Eye (tissue), 1 donor: ENCODE measurements around the gene STAT5B.
"Not testable (repeated sequence)": the region's sequence is repeated elsewhere in the genome, so short reads cannot be mapped to it uniquely, and the experiment has no call there.

ENCODE experiments used
- DNase-seq: peaks from one replicate; pipeline ENCODE4 v3.0.0-alpha.2; 2015

STAT5B gene

GRCh38 chr17:42225646-42226045 lies 50.5 kb downstream of the STAT5B start:
- no peak for DNase-seq

- DNase-seq: no peak
Measured at GRCh38 chr17:42224651-42225050, 51.5 kb downstream of the STAT5B start.

GRCh38 chr17:42221886-42222745 lies 54.1 kb downstream of the STAT5B start:
- DNase-seq: peak; percentile 37

DNA sequence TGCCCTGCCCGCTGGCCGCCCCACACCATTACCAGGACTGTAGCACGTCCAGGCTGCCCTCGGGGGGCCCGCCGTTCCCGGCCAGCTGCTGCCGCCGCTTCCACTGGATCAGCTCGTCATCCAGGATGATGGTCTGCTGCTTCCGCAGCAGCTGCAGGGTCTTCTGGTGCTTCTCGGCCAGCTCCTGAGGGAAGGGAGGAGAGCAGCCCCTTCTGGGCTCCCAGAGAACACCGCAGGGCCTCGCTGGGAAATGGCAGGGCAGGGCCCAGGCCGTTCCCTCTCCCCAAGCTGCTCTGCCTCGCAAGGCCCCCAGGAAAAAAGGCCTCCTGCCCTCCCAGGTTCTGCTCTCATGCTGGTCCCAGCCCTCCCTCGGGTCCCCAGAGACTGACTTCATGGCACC lies 56.9 kb downstream of the STAT5B start:
- DNase-seq: not testable (repeated sequence)

GRCh38 chr17:42214156-42214555 lies 62.0 kb downstream of the STAT5B start:
- DNase-seq: no peak

GRCh38 chr17:42212382-42212781 lies 63.8 kb downstream of the STAT5B start:
- DNase-seq: no peak

- not testable (repeated sequence) for DNase-seq
Measured at GRCh38 chr17:42211921-42212341, 64.3 kb downstream of the STAT5B start.

- DNase-seq: no peak
Measured at GRCh38 chr17:42210046-42210445, 66.1 kb downstream of the STAT5B start.

DNA sequence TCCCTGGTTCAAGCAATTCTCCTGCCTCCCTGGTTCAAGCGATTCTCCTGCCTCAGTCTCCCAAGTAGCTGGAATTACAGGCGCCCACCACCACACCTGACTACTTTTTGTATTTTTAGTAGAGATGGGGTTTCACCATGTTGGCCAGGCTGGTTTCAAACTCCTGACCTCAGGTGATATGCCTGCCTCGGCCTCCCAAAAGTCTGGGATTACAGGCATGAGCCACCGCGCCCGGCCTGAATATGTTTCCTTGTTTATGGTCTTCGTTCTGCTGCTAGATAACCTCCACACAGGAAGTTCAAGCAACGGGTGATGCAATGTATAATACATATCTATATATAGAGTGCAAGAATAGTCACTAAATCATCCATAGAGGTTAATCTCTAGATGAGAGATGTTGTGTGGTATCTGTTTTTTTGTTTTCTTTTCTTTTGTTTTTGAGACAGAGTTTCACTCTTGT lies 70.0 kb downstream of the STAT5B start:
- not testable (repeated sequence) for DNase-seq

DNA sequence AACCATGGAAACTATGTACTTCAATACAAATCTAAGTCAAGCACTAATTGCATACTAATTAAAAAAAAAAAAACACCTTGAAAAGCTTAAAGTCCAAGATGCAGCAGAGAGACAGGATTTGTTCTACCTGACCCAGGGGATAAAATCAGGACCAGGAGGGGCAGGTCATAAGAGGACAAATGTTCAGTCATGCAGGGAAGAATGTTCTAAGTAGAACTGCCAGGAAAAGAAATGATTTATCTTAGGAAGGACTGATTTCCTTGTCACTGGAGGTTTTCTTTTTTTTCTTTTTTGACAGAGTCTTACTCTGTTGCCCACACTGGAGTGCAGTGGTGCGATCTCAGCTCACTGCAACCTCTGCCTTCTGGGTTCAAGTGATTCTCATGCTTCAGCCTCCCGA lies 72.8 kb downstream of the STAT5B start:
- DNase-seq: no peak

DNA sequence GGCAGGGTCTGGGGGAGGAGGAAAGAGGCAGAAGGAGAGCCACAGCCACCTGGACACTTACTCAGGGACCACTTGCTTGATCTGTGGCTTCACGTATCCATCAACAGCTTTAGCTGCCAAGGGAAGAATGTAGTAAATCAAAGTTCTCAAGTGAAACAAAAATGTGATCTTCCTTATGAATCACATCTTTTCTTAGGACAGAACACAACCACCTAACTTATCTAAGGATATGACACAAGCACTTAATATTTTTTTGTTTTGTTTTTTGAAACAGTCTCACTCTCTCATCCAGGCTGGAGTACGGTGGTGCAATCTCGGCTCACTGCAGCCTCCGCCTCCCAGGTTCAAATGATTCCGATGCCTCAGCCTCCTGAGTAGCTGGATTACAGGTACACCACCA lies 73.5 kb downstream of the STAT5B start:
- DNase-seq: no peak

- DNase-seq: no peak
Measured at GRCh38 chr17:42202159-42202558, 74.0 kb downstream of the STAT5B start.

DNA sequence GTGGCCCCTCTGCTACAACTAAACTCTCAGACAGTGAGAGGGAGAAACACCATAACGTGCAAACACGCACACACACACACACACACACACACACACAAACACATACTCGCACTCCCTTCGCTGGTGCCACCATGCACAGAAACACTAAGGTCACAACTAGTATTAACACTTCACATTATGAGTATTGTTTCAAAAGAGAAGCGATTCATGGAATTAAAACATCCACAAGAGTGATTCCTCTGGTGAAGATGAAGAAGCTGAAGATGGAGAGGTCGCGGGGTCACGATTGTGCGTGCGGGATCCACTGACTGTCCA lies 74.8 kb downstream of the STAT5B start:
- no peak for DNase-seq

- no peak for DNase-seq
Measured at GRCh38 chr17:42200706-42201457, 75.3 kb downstream of the STAT5B start.

DNA sequence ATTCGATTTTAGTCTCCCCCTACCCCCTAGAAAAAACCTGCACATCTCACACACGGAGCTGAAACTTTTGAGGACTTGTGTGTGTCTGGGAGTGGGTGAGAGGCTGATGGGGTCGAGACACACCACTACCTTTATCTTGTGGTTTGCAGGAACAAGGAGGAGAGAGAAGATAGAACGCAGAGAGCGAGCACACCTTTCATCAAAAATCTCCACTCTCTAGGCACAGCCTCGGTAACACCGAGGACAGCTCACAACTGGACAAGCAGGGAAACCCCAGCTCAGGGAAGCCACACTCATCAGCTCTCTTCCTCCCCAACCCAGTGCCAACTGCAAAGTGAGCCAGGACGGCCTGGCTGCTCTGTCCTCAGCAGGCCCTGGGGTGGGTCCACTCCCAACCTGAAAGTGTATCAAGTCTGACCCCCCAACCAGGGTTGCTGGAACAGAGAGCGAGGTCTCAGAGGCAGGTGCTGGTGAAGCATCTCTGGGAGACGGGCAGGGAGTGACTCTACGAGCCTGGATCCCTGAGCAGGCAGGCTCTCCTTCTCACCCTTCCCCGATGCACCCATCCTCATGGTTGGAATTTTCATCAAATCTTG lies 76.7 kb downstream of the STAT5B start:
- no peak for DNase-seq

DNA sequence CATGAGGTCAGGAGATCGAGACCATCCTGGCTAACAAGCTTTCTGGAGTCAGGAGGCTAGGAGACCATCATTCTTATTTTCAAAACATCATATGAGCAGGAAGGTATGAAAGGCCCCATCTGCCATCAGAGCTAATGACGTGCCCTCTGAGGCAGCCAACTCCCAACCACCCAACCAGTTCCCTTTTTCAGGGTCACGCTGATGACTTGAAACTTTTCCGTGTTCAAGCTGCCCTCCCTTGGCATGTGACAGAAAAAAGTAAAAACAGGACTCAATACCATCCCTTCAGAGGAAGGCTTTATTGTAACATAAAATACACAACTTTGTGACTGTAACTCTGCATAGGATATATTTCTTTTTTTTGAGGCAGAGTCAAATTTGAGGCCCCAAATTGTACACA lies 77.3 kb downstream of the STAT5B start:
- no peak for DNase-seq

GRCh38 chr17:42197564-42198156 lies 78.5 kb downstream of the STAT5B start:
- DNase-seq: no peak

DNA sequence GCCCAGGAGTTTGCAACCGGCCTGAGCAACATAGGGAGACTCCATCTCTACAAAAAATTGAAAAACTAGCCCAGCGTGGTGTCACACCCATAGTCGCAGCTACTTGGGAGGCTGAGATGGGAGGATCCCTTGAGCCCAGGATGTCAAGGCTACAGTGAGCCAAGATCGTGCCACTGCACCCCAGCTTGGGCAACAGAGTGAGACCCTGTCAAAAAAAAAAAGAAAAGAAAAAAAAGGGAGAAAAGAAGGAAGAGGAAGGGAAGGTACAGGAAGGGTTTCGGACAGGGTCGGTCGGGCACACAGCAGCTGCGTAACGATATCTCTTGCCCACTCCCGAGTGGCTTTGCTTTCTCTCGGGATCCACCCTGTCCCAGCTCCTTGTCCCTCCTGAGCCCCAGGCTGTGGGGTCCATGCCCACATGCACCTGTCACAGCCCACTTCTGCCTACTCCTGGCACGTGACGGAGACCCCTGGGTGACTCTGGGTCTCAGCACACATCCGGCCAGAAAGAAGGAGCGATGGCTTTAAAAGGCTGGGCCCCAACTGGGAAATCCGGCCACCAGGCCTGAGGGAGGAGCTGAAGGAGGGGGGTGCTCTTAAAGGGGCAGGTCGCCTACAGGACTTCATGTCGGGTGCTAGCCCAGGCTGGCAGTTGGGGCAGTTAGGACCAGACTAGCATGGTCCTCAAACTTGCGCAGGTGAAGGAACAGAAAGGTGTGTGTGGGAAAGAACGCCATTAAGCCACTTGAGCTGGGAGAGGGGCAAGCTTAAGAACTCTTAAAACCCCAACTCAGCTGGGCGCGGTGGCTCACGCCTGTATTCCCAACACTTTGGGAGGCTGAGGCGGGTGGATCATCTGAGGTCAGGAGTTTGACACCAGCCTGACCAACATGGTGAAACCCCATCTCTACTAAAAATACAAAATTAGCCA lies 82.0 kb downstream of the STAT5B start, which contains the start of gene GHDC:
Gene GHDC, minus strand, starts transcription at position 526 of the 931 bp plus-strand sequence. CDS start 913 bp downstream, outside the sequence.
- DNase-seq: peak; percentile 94

- no peak for DNase-seq
Measured at GRCh38 chr17:42193216-42193968, 82.8 kb downstream of the STAT5B start.

DNA sequence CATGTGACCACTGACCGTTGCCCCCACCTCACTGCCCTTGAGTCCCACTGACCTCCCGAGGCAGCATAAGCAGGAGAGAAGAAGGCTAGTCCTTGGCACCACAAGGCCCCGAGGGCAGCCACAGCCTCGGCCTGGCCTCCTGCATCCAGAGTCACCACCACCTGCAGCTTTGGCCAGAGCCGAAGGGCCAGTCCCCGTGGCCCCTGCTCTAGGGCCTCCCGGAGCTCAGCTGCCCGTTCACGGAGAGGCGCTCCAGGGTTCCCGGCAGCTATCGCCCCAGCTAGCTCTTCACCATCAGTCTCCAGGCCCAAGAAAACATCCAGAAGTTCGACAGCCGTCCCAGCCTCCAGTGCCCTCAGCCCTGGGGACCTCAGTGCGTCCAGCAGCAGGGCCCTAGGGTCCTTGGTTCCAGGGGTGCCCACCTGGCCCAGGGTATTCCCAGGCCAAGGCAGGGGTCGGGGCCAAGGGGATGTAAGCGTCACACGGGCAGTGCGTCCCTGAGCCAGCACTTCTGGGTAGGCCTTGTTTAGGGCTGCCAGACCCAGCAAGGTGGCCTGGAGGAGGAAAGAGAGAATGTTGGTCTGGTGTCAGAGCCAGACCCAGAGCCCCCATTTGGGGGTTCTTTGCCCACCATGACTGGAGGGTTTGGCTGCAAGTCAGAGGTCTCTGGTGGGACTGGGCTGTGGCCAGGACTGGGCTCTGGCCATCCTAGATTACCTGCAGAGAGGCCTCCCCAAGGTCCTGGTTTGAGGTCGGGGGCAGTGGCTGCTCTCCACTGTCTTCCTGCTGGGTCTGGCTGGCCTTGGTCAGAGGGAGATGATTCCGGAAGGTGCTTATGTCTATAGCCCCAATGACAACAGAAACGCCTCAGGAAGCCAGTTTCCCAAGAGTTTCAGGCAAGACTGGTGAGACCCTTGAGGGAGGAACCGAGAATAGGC lies 83.7 kb downstream of the STAT5B start:
- DNase-seq: no peak
